Nephron (organoid): ENCODE results near the gene GALNT14.
A peak's percentile ranks its signal among the peaks of the same experiment; 100 is the strongest.

Source experiments
- H3K27ac Mint-ChIP-seq, 3 experiments: 2 replicates each; pipeline ENCODE4 v1.8.0; 2020; ENCODE audit warnings: mixed read lengths in 3 of 3, mild to moderate bottlenecking in 2 of 3, moderate library complexity in 1 of 3
- H3K27me3 Mint-ChIP-seq: 2 replicates; pipeline ENCODE4 v1.8.0; 2021; ENCODE audit warnings: low read depth, mild to moderate bottlenecking, moderate library complexity, mixed read lengths
- H3K36me3 Mint-ChIP-seq: 2 replicates; pipeline ENCODE4 v1.8.0; 2020; ENCODE audit warnings: low read depth, mixed read lengths
- H3K4me1 Mint-ChIP-seq: 2 replicates; pipeline ENCODE4 v1.8.0; 2020; ENCODE audit warnings: mixed read lengths
- H3K4me3 Mint-ChIP-seq, 3 experiments: 2 replicates each; pipeline ENCODE4 v1.8.0; 2020; ENCODE audit warnings: mild to moderate bottlenecking in 3 of 3, mixed read lengths in 3 of 3, moderate library complexity in 2 of 3
- H3K9me3 Mint-ChIP-seq: 2 replicates; pipeline ENCODE4 v1.8.0; 2020; ENCODE audit warnings: mixed read lengths
- TF ChIP-seq, protein P1 (sequence below), 3 experiments: fragments of 200-600 bp; sonication (generic); IDR thresholded peaks; one replicate each; pipeline ENCODE4 v1.5.0; 2021; ENCODE audit warnings: antibody characterized with exemption in 3 of 3; ENCODE audit not compliant: unreplicated experiment in 3 of 3

The GALNT14 gene

DNA sequence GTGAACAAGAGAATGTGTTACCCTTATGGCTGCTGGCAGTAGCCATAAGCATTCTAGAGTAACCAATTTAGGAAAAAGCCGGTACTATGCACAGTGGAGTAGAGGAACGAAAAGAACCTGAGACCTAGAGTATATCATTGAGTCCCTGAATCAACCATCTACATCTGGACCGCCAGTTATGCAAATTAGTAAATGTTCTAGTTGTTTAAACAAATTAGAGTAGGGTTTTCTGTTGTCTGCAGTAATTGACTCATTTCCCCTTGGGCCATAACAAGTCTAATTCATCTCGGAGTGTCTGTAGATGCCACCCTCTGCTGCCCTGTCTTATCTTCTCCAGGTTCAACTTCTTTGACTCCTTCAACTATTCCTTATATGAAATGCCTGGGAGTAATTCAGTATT lies 270.9 kb downstream of the GALNT14 start:
- Mint-ChIP-seq H3K27ac (no peak overlapping the region), H3K4me1 (no peaks in the 10 kb centered on the region), H3K27me3 (peaks cover 7% of the 10 kb centered on the region), H3K4me3 (no peak overlapping the region), H3K9me3 (no peaks in the 10 kb centered on the region), H3K36me3 (no peaks in the 10 kb centered on the region)
- TF ChIP-seq, protein P1, sequence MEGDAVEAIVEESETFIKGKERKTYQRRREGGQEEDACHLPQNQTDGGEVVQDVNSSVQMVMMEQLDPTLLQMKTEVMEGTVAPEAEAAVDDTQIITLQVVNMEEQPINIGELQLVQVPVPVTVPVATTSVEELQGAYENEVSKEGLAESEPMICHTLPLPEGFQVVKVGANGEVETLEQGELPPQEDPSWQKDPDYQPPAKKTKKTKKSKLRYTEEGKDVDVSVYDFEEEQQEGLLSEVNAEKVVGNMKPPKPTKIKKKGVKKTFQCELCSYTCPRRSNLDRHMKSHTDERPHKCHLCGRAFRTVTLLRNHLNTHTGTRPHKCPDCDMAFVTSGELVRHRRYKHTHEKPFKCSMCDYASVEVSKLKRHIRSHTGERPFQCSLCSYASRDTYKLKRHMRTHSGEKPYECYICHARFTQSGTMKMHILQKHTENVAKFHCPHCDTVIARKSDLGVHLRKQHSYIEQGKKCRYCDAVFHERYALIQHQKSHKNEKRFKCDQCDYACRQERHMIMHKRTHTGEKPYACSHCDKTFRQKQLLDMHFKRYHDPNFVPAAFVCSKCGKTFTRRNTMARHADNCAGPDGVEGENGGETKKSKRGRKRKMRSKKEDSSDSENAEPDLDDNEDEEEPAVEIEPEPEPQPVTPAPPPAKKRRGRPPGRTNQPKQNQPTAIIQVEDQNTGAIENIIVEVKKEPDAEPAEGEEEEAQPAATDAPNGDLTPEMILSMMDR (IDR thresholded peaks at IDR 0.05; ENCODE audit: unreplicated experiment in 3 of 3): no peak

DNA sequence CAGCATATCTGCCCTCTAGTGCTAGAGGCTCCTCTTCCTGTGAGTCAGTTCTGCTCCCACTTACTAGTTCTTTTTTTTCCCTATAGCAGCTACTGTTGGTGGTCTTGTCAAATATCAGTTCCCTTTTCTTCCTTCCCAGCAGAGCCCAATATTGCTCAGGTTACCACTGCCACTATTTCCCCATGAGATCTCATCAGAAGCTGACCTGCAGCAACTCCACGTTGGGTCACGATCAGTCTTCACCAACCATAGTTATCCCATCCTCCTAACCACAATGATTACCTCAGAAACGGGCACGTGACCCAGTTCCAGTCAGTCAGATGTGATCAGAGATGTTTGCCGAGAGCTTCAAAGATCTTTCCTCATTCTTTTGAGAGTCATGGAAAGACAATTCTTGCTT lies 271.3 kb downstream of the GALNT14 start:
- Mint-ChIP-seq H3K4me1 (no peaks in the 10 kb centered on the region), H3K4me3 (no peak overlapping the region), H3K27me3 (peaks cover 7% of the 10 kb centered on the region), H3K27ac (no peak overlapping the region), H3K36me3 (no peaks in the 10 kb centered on the region), H3K9me3 (no peaks in the 10 kb centered on the region)
- TF ChIP-seq, protein P1 (IDR thresholded peaks at IDR 0.05; ENCODE audit: unreplicated experiment in 3 of 3): no peak

DNA sequence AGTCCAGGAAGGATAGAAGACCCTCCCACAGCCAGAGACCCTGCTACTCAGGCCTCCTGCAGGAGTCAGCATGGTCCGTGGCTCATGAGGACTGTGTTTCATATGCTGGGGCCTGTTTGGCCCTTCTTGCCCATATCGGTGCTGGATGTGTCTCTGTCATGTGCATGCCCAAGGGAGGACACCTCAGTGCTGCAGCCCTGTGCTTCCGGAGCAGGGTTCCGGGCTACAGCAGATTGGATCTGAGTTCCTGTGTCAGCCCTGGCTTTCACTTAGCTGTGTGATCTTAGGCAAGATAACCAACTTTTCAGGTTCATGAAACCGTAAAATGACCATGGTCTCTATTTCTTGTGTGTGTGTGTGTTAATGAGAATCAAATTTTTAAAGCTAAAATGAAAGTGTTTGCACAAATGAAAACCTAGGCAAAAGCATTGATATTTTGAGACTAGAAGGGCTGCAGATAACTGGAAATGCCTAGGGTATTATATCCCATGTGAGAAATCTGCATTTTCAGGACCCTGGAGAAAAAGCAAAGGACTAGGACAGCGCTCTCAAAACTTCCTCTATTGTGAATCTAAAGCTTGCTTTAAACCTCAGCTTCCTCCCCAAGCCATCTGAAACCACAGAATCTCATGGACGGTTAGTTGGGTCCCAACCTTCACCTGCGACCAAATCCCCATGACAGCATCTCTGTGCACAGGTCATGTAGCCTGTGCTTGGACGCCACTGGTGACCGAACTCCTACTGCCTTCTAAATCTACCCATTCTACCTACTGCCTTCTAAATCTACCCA lies 272.2 kb downstream of the GALNT14 start:
- Mint-ChIP-seq H3K4me1 (no peaks in the 10 kb centered on the region), H3K27me3 (peaks cover 7% of the 10 kb centered on the region), H3K4me3 (no peak overlapping the region), H3K27ac (no peak overlapping the region), H3K36me3 (no peaks in the 10 kb centered on the region), H3K9me3 (no peaks in the 10 kb centered on the region)
- TF ChIP-seq, protein P1 (IDR thresholded peaks at IDR 0.05; ENCODE audit: unreplicated experiment in 3 of 3): no peak

DNA sequence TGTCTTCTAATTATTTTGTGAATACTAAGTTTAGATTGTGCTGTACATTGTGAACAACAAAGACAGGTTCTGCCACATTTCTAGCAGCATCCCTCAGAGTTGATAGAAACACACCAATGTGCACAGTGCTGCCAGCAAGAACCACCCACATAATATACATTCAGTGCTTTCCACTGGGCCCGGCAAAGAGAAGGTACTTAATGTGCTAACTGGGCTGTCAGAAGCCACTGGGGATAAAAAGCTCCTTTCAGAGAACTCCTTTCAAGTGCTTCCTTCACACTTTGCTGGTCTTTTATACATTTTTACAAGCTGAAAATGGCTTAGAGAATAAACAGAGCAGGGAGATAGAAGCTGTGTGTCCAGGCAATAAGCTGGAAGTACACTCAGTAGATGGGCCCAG lies 273.0 kb downstream of the GALNT14 start:
- Mint-ChIP-seq H3K36me3 (no peaks in the 10 kb centered on the region), H3K27me3 (peaks cover 7% of the 10 kb centered on the region), H3K4me1 (no peaks in the 10 kb centered on the region), H3K4me3 (no peak overlapping the region), H3K9me3 (no peaks in the 10 kb centered on the region), H3K27ac (no peak overlapping the region)
- TF ChIP-seq, protein P1 (IDR thresholded peaks at IDR 0.05; ENCODE audit: unreplicated experiment in 3 of 3): no peak

DNA sequence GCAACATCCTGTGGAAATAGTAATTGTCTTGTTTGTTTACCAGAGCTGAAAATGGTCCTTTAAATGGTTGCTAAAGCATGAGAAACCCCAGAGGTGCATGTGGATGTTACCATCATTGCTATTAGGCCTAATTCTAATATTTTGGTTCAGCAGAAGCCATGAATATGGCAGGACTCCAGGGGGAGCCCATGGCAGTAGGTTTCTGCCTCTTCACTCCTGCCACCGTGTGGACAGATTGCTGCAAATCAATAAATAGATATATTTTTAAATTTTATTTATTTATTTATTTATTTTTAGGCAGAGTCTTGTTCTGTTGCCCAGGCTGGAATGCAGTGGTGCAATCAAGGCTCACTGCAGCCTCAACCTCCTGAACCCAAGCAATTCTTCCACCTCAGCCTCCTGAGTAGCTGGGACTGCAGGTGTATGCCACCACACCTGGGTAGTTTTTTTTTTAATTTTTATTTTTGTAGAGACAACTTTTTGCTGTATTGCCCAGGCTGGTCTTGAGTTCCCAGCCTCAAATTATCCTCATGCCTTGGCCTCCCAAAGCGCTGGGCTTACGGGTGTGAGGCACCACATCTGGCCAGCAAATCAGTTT lies 276.1 kb downstream of the GALNT14 start:
- peaks cover 4% of the 10 kb centered on the region for H3K27me3 Mint-ChIP-seq
- no peaks in the 10 kb centered on the region for H3K9me3 Mint-ChIP-seq
- no peaks in the 10 kb centered on the region for H3K4me1 Mint-ChIP-seq
- TF ChIP-seq, protein P1 (IDR thresholded peaks at IDR 0.05; ENCODE audit: unreplicated experiment in 3 of 3): peak; percentile 87 to 95 (median 89)
- no peak overlapping the region for H3K27ac Mint-ChIP-seq
- no peak overlapping the region for H3K4me3 Mint-ChIP-seq
- no peaks in the 10 kb centered on the region for H3K36me3 Mint-ChIP-seq

DNA sequence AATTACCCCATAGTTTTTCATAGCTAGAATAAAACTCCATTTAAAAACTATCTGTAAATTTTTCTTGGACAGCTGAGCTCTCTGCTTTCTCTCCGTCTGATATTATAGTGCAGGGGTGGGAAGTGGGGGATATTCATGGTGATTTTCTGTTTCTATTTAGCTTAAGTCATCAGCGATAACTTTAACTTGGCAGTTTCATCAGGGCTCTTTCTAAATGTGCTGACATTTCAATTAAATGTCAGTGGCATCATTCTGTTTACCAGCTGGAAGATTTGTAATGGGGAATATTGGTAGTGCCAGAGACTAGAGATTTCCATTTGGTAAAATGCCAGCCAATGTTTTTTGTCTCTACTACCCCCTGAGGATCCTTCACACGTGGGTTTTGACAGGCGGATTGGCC lies 277.5 kb downstream of the GALNT14 start:
- Mint-ChIP-seq H3K4me1 (no peaks in the 10 kb centered on the region), H3K27me3 (peaks cover 4% of the 10 kb centered on the region), H3K4me3 (no peak overlapping the region), H3K9me3 (no peaks in the 10 kb centered on the region), H3K36me3 (no peaks in the 10 kb centered on the region), H3K27ac (no peak overlapping the region)
- TF ChIP-seq, protein P1 (IDR thresholded peaks at IDR 0.05; ENCODE audit: unreplicated experiment in 3 of 3): no peak
